GM06990 (cell line): ENCODE data around the gene PODN.

ENCODE experiments used
- DNase-seq: peaks from one replicate; pipeline ENCODE4 v3.0.0-alpha.2; 2011; ENCODE audit not compliant: insufficient read length; ENCODE audit errors: extremely low read depth
- H3K27me3 ChIP-seq: replicated peaks from 2 replicates; pipeline ENCODE4 v1.6.0; 2011; ENCODE audit warnings: low read length; ENCODE audit not compliant: control insufficient read depth, insufficient read depth
- H3K36me3 ChIP-seq: 2 replicates; pipeline ENCODE4 v1.5.1; 2011; ENCODE audit warnings: low read length; ENCODE audit not compliant: control insufficient read depth, insufficient read depth
- H3K4me3 ChIP-seq: replicated peaks from 2 replicates; pipeline ENCODE4 v1.5.1; 2011; ENCODE audit warnings: low read depth, mild to moderate bottlenecking, control low read depth, low read length
- TF ChIP-seq, protein P1 (sequence below): IDR thresholded peaks from 2 replicates; pipeline ENCODE4 v1.5.1; 2011; ENCODE audit warnings: low read length, control low read depth, mild to moderate bottlenecking, inconsistent platforms; ENCODE audit not compliant: insufficient read depth, poor library complexity, severe bottlenecking

PODN gene

DNA sequence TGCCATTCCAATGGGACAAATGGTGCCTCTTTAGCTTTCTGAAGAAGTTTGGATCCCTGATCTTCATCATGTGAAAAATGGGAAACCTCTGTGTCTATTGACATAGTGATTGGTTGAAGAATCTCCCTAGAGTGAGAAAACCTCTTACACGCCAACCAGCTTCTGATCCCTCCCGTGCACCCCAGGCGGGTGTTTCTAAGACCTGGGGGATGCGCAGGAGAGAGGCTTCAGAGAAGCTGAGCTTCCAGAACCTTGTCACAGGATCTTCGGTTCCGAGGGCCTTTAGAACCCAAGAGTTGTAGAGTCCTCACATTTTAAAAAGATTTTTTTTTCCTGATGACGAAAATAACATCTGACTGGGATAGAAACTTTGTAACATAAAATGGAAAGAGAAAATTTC lies 11.3 kb downstream of the PODN start:
- DNase-seq, result no peak
- TF ChIP-seq, protein P1, sequence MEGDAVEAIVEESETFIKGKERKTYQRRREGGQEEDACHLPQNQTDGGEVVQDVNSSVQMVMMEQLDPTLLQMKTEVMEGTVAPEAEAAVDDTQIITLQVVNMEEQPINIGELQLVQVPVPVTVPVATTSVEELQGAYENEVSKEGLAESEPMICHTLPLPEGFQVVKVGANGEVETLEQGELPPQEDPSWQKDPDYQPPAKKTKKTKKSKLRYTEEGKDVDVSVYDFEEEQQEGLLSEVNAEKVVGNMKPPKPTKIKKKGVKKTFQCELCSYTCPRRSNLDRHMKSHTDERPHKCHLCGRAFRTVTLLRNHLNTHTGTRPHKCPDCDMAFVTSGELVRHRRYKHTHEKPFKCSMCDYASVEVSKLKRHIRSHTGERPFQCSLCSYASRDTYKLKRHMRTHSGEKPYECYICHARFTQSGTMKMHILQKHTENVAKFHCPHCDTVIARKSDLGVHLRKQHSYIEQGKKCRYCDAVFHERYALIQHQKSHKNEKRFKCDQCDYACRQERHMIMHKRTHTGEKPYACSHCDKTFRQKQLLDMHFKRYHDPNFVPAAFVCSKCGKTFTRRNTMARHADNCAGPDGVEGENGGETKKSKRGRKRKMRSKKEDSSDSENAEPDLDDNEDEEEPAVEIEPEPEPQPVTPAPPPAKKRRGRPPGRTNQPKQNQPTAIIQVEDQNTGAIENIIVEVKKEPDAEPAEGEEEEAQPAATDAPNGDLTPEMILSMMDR, result no peak
- Histone ChIP-seq H3K27me3 (no peaks in the 10 kb centered on the region), H3K36me3 (no peaks in the 10 kb centered on the region), H3K4me3 (no peak overlapping the region)

DNA sequence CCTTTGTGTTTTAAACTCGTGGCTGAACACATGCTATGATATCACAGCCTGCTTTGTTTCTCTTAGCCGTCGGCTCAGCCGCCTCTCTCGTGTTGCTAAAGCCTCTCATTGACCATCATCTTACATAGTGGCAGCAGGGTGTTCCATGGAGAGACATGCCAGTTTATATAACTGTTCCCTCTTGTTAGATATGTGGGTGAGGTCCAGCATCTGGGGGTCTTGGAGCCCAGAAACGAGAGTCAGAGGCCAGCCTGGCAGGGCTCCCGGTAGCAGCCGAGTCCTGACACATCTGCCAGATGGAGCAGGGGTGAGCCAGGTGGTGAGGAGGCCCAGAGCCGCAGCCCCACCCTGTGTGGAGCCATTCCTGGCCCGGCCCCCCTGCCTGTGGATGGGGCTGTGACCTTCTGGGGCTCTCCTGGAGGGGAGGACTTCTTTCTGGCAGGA lies 11.9 kb downstream of the PODN start:
- H3K27me3 ChIP-seq, result no peaks in the 10 kb centered on the region
- TF ChIP-seq, protein P1, result no peak
- no peak overlapping the region for H3K4me3 ChIP-seq
- no peak for DNase-seq
- H3K36me3 ChIP-seq, result no peaks in the 10 kb centered on the region

DNA sequence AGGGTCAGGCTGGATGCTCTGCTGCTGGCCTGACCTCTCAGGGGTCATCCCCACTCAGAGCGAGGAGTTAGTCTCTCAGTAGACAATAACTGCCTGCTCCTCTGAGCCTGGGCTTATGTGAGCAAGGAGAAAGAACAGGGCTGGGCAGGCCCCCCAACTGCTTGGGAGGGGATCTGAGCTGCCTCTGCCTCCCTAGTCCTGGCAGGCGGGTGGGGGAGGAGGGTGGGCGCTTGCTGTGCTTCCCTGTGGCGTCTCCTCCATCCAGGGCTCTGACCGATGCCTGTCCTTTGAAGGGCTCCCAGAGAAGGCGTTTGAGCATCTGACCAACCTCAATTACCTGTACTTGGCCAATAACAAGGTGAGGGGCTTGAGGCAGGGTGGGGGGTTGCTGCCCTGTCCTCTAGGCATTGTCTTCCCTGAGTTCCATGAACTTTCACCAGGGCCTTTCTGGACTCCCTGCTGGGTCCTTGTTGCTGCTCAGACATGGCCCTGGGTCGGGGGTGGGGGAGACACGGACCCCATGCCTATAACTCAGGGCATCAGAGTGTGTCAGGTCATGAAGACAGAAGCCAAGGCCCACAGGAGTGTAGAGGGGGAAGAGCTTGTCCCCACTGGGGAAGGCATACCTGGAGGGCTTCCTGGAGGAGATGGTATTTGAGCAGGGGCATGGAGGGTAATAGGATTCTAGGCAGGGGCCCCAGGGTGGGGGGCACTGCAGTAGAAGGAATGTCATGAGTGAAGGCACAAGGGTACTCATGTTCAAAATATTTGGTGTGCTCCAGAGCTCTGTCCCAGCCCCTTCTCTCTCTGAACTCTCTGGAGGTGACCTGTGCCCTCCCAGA lies 12.5 kb downstream of the PODN start:
- DNase-seq, result no peak
- TF ChIP-seq, protein P1, result no peak
- no peaks in the 10 kb centered on the region for H3K27me3 ChIP-seq
- H3K36me3 ChIP-seq, result no peaks in the 10 kb centered on the region
- no peak overlapping the region for H3K4me3 ChIP-seq

DNA sequence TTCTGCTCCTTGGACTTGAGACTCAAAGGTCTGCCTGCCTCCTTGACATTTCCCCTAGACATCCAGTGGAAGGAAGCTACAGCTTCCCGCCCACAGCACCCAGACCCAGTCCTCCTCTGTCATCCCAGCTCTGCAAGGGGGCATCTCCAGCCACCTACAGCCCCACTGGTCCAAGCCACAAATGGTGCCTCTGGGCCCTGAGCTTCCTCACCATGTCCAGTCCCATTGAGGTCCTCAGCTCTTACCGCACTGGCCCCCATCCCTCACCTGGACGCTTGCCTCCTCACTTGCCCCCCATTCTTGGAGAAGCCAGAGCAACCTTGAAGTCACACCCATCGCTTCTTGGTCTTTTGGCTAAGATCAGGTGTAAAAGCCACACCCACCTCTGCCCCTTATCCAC lies 13.2 kb downstream of the PODN start:
- Histone ChIP-seq H3K4me3 (no peak overlapping the region), H3K27me3 (no peaks in the 10 kb centered on the region), H3K36me3 (no peaks in the 10 kb centered on the region)
- DNase-seq, result no peak
- TF ChIP-seq, protein P1, result no peak

DNA sequence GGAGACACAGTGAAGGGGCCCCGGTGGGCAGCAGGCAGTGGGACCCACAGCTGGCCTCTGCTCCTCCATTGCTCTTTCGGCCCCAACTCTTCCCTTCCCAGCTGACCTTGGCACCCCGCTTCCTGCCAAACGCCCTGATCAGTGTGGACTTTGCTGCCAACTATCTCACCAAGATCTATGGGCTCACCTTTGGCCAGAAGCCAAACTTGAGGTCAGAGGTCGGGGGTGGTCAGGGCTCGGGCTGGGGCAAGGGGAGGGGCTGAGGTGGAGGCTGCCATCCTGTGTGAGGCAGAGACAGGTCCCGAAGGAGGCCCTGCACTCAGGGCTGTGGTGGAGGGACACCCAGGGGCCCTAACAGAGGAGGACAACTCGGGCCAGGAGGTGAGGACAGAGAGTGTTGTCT lies 13.7 kb downstream of the PODN start:
- Histone ChIP-seq H3K4me3 (no peak overlapping the region), H3K27me3 (no peaks in the 10 kb centered on the region), H3K36me3 (no peaks in the 10 kb centered on the region)
- TF ChIP-seq, protein P1, result no peak
- DNase-seq, result no peak

DNA sequence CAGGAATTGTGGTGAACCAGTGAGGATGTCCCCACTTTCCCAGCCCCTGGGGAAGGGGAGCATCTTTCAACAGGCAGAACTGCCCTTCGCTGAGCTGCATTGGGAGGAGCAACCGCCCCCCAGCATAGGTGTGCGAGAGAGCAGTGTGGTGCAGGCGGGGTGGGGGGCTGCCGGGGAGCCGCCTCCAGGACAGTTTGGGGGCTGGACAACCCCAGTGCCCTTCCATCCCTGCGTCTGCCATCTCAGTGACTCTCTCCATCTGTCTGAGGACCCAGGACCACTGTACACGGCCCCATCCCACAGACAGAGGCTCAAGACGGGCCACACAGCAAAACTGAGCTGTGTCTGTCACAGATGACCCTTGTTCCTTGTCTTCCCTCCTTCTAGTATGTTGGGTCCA lies 14.2 kb downstream of the PODN start:
- no peak for DNase-seq
- TF ChIP-seq, protein P1, result no peak
- no peaks in the 10 kb centered on the region for H3K36me3 ChIP-seq

More for the DNA sequence above, 14.2 kb downstream of the PODN start:
- Histone ChIP-seq H3K27me3 (no peaks in the 10 kb centered on the region), H3K4me3 (no peak overlapping the region)
